A549 treated with RU486 at 1 μM for 4 hours (cell line): ENCODE results near the gene RPS3A. TPM values are rescaled to one million over a fixed set of nuclear protein-coding genes. Genes with fewer than 3 reads are reported as not detected.

ENCODE experiments used
- total RNA-seq: library from RNA; stranded (reverse); fragments of 200-300 nt; extraction: Qiagen RNA extraction; gene quantifications from 5 replicates; pipeline ENCODE4 v1.2.3, GENCODE V29; 2022; ENCODE audit warnings: low read depth

Gene RPS3A
- total RNA-seq: 1,592 to 1,837 TPM (median 1,748 TPM) in 5 replicates

GRCh38 chr4:151099229-151099975 lies at the start of gene RPS3A:
Gene RPS3A (plus strand): TSS chr4:151099628. CDS start chr4:151099653, 25 bp downstream.

Other genes starting within 250 kb of the RPS3A start
- gene LRBA, start 84.3 kb upstream of the RPS3A start, total RNA-seq: 5.1 to 8.3 TPM (median 7.3 TPM) in 5 replicates
- not detected in 5 replicates for gene PRSS48, start 177.5 kb downstream of the RPS3A start, total RNA-seq
- 19.7 to 28.5 TPM (median 24.4 TPM) in 5 replicates for gene SH3D19, start 226.0 kb downstream of the RPS3A start, total RNA-seq